ENCODE measurements around the gene MAU2.

The MAU2 gene

DNA sequence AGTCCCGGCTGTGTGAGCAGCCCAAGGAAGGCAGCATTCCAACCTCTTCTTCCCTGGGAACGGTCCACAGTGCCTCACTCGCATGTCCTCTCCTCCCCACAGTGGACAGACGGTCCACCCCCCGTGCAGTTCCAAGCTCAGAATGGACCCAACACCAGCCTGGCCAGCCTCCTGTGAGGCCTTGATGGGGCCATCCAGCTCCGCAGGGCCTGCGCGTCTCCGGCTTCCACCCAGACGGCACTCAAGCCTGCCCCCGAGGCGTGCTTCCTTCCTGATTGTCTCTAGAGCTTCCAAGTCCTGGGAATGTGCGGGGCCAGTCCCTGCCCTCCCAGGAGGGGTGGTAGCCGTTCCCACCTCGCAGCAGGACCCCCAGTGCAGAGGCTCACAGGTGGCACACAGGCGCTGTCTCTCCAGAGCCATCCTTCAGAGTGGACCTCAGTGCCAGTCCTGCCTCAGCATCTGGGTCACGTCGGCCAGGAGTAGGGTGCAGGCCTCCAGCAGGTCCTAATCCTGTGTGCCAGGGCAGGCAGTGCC, 35.0 kb downstream of the MAU2 start:
- H3K9me2 ChIP-seq (ENCODE audit: low read depth, low read length) = no peaks in the 10 kb centered on the region
- H3K79me2 ChIP-seq (ENCODE audit: insufficient read depth, low read length) = no peaks in the 10 kb centered on the region
- H3K9ac ChIP-seq (ENCODE audit: low read length) = no peak overlapping the region
- H3K4me1 ChIP-seq (ENCODE audit: insufficient read depth, low read length, severe bottlenecking) = peaks cover 2% of the 10 kb centered on the region
- H4K20me1 ChIP-seq (ENCODE audit: insufficient read depth, low read length) = no peaks in the 10 kb centered on the region
- no peak overlapping the region for H3K27ac ChIP-seq (ENCODE audit: low read depth, low read length, poor library complexity, severe bottlenecking)
- no peak overlapping the region for H3K4me2 ChIP-seq (ENCODE audit: low read length)
- no peak overlapping the region for H2AFZ ChIP-seq (ENCODE audit: low read length)
- H3K36me3 ChIP-seq (ENCODE audit: insufficient read depth, low read length) = peaks cover 67% of the 10 kb centered on the region
- H3K9me3 ChIP-seq (ENCODE audit: low read length) = no peaks in the 10 kb centered on the region
- no peak overlapping the region for H3K4me3 ChIP-seq (ENCODE audit: low read depth, low read length, poor library complexity, severe bottlenecking)
- TF ChIP-seq CTCF (IDR thresholded peaks at IDR 0.05; ENCODE audit: low read length) = no peak
- no peak for TF ChIP-seq EZH2 (IDR thresholded peaks at IDR 0.05; ENCODE audit: borderline replicate concordance, low read length)
- H3K27me3 ChIP-seq (ENCODE audit: insufficient read depth, low read length) = no peaks in the 10 kb centered on the region
- no peaks in the 10 kb centered on the region for H3F3A ChIP-seq (ENCODE audit: insufficient read depth, low read length)

DNA sequence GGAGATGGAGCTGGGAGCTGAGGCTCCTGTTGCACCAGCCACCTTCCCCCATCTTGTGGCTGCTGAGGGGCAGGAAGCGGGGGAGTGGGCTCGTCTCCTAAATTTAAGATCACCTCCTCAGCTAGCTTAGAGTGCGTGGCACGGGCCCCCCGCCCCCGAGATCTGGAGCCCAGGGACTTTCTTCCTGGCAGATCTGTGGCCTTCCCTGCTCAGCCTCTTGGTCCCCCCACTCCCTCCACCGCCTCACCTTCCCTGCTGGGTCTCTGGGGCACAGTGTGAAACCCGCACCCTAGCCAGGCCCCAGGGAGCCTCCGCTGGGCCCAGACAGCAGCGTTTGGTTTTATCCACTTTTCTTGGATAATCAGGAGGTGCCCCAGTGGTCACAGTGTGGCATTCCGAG, 35.9 kb downstream of the MAU2 start:
- Histone ChIP-seq H3K27ac (ENCODE audit: low read depth, low read length, poor library complexity, severe bottlenecking) (no peak overlapping the region), H3K9ac (ENCODE audit: low read length) (no peak overlapping the region), H3K4me2 (ENCODE audit: low read length) (no peak overlapping the region), H3K36me3 (ENCODE audit: insufficient read depth, low read length) (peaks cover 60% of the 10 kb centered on the region), H3K79me2 (ENCODE audit: insufficient read depth, low read length) (no peaks in the 10 kb centered on the region), H3K4me3 (ENCODE audit: low read depth, low read length, poor library complexity, severe bottlenecking) (no peak overlapping the region), H3K4me1 (ENCODE audit: insufficient read depth, low read length, severe bottlenecking) (peaks cover 10% of the 10 kb centered on the region), H3K9me2 (ENCODE audit: low read depth, low read length) (no peaks in the 10 kb centered on the region), H3F3A (ENCODE audit: insufficient read depth, low read length) (no peaks in the 10 kb centered on the region), H3K9me3 (ENCODE audit: low read length) (no peaks in the 10 kb centered on the region), H4K20me1 (ENCODE audit: insufficient read depth, low read length) (no peaks in the 10 kb centered on the region), H3K27me3 (ENCODE audit: insufficient read depth, low read length) (no peaks in the 10 kb centered on the region), H2AFZ (ENCODE audit: low read length) (no peak overlapping the region)
- TF ChIP-seq CTCF (IDR thresholded peaks at IDR 0.05; ENCODE audit: low read length) (no peak), EZH2 (IDR thresholded peaks at IDR 0.05; ENCODE audit: borderline replicate concordance, low read length) (no peak)

GRCh38 chr19:19356901-19357566, 36.4 kb downstream of the MAU2 start:
- H3K4me2 ChIP-seq (ENCODE audit: low read length) = no peak overlapping the region
- H3K4me3 ChIP-seq (ENCODE audit: low read depth, low read length, poor library complexity, severe bottlenecking) = no peak overlapping the region
- H4K20me1 ChIP-seq (ENCODE audit: insufficient read depth, low read length) = no peaks in the 10 kb centered on the region
- TF ChIP-seq EZH2 (IDR thresholded peaks at IDR 0.05; ENCODE audit: borderline replicate concordance, low read length) (no peak), CTCF (IDR thresholded peaks at IDR 0.05; ENCODE audit: low read length) (no peak)
- H2AFZ ChIP-seq (ENCODE audit: low read length) = no peak overlapping the region
- no peak overlapping the region for H3K27ac ChIP-seq (ENCODE audit: low read depth, low read length, poor library complexity, severe bottlenecking)
- H3K27me3 ChIP-seq (ENCODE audit: insufficient read depth, low read length) = no peaks in the 10 kb centered on the region
- H3K4me1 ChIP-seq (ENCODE audit: insufficient read depth, low read length, severe bottlenecking) = peaks cover 15% of the 10 kb centered on the region
- H3K9me3 ChIP-seq (ENCODE audit: low read length) = no peaks in the 10 kb centered on the region
- H3K36me3 ChIP-seq (ENCODE audit: insufficient read depth, low read length) = peaks cover 57% of the 10 kb centered on the region
- no peaks in the 10 kb centered on the region for H3F3A ChIP-seq (ENCODE audit: insufficient read depth, low read length)
- H3K9me2 ChIP-seq (ENCODE audit: low read depth, low read length) = no peaks in the 10 kb centered on the region
- H3K79me2 ChIP-seq (ENCODE audit: insufficient read depth, low read length) = no peaks in the 10 kb centered on the region
- H3K9ac ChIP-seq (ENCODE audit: low read length) = no peak overlapping the region
